A549 (cell line): ENCODE results near the gene SYNC. TPM values are rescaled to one million over a fixed set of nuclear protein-coding genes. Genes with fewer than 3 reads are reported as not detected.

ENCODE experiments used
- ATAC-seq, 2 experiments: fragments of 200-7000 bp in 1 of 2; fragments of >200 bp in 1 of 2; cut with Nextera tagmentation in 1 of 2; cut with Tn5 transposase in 1 of 2; 3 replicates each; pipeline versions ENCODE4 v1.8.0 to v1.9.1; 2018 to 2020; ENCODE audit warnings: mild to moderate bottlenecking in 1 of 2, moderate library complexity in 1 of 2
- CTCF ChIA-PET: fragments of 300-600 bp; sonication (Branson Sonifier 250); formaldehyde crosslinking; extraction: SDS; loops from one replicate; lab custom pipeline; 2021; ENCODE audit warnings: antibody characterized with exemption, inconsistent platforms; lab: Yijun Ruan, JAX
- POLR2A ChIA-PET: fragments of 350-600 bp; formaldehyde crosslinking; extraction: SDS; loops from one replicate; lab custom pipeline; 2021; ENCODE audit warnings: antibody characterized with exemption, inconsistent platforms; lab: Yijun Ruan, JAX
- DNase-seq, 2 experiments: peaks; one replicate each; pipeline versions ENCODE4 v3.0.0 to v3.0.0-alpha.2; 2011 to 2016; ENCODE audit warnings: low read depth in 1 of 2, low spot score in 1 of 2
- FAIRE-seq: peaks from 2 replicates; lab custom pipeline; 2011; peaks lifted over from hg19 to GRCh38; lab: Jason Lieb, UNC
- H3K27ac ChIP-seq, 2 experiments: fragments of >200 bp; sonication (Bioruptor Twin); formaldehyde crosslinking; 3 replicates each; pipeline ENCODE4 v1.5.1; 2016 to 2017
- H3K4me1 ChIP-seq: fragments of >200 bp; sonication (Bioruptor Twin); formaldehyde crosslinking; 3 replicates; pipeline ENCODE4 v1.6.1; 2016
- H3K4me2 ChIP-seq: fragments of >200 bp; sonication (Bioruptor Twin); formaldehyde crosslinking; 3 replicates; pipeline ENCODE4 v1.6.1; 2016
- H3K4me3 ChIP-seq: fragments of >200 bp; sonication (Bioruptor Twin); formaldehyde crosslinking; 3 replicates; pipeline ENCODE4 v1.5.1; 2016
- H3K9me3 ChIP-seq: fragments of >200 bp; sonication (Bioruptor Twin); formaldehyde crosslinking; 3 replicates; pipeline ENCODE4 v1.6.1; 2016
- CHD2 ChIP-seq: fragments of 150-350 bp; IDR thresholded peaks from 2 replicates; pipeline ENCODE4 v1.6.1; 2014; ENCODE audit warnings: low read length; ENCODE audit not compliant: partially characterized antibody
- CHD4 ChIP-seq: fragments of 200-600 bp; sonication (generic); IDR thresholded peaks from 2 replicates; pipeline ENCODE4 v1.6.1; 2016; ENCODE audit warnings: antibody characterized with exemption, mild to moderate bottlenecking, borderline replicate concordance
- CTCF ChIP-seq: fragments of >200 bp; sonication (Bioruptor Twin); formaldehyde crosslinking; IDR thresholded peaks from 3 replicates; pipeline ENCODE4 v1.5.1; 2016
- EHF ChIP-seq: fragments of 250-450 bp; sonication (Bioruptor Pico); IDR thresholded peaks from 2 replicates; pipeline ENCODE4 v1.5.0; 2020; ENCODE audit warnings: mild to moderate bottlenecking
- ELK1 ChIP-seq: fragments of 150-350 bp; IDR thresholded peaks from 2 replicates; pipeline ENCODE4 v1.6.1; 2014; ENCODE audit warnings: low read depth, mild to moderate bottlenecking, low read length
- HES2 ChIP-seq: fragments of >200 bp; sonication (Bioruptor Twin); formaldehyde crosslinking; IDR thresholded peaks from 2 replicates; pipeline ENCODE4 v1.6.1; 2016
- HMGXB4 ChIP-seq: fragments of 250-450 bp; sonication (Bioruptor Pico); IDR thresholded peaks from 2 replicates; pipeline ENCODE4 v1.5.0; 2021; ENCODE audit warnings: mild to moderate bottlenecking, moderate library complexity, borderline replicate concordance
- JUN ChIP-seq, 2 experiments: fragments of >200 bp; sonication (Bioruptor Twin); formaldehyde crosslinking; IDR thresholded peaks; 2 replicates in 1 of 2; 3 replicates in 1 of 2; pipeline ENCODE4 v1.6.1; 2016 to 2017
- JUNB ChIP-seq: fragments of >200 bp; sonication (Bioruptor Twin); formaldehyde crosslinking; IDR thresholded peaks from 2 replicates; pipeline ENCODE4 v1.6.1; 2016
- MAFK ChIP-seq: fragments of 450-650 bp; IDR thresholded peaks from 2 replicates; pipeline ENCODE4 v1.6.1; 2014; ENCODE audit not compliant: partially characterized antibody
- NPAS2 ChIP-seq: fragments of 250-450 bp; sonication (Bioruptor Pico); IDR thresholded peaks from 2 replicates; pipeline ENCODE4 v1.8.0; 2022; ENCODE audit warnings: mild to moderate bottlenecking, moderate library complexity, borderline replicate concordance
- NR3C1 ChIP-seq: fragments of >200 bp; sonication (Bioruptor Twin); formaldehyde crosslinking; IDR thresholded peaks from 3 replicates; pipeline ENCODE4 v1.6.1; 2017
- PHF8 ChIP-seq: fragments of 200-600 bp; sonication (generic); IDR thresholded peaks from 2 replicates; pipeline ENCODE4 v1.6.1; 2016; ENCODE audit warnings: low read depth, mild to moderate bottlenecking, antibody characterized with exemption, moderate library complexity, borderline replicate concordance
- POLR2A ChIP-seq: IDR thresholded peaks from 2 replicates; pipeline ENCODE4 v1.6.1; 2012; ENCODE audit warnings: mild to moderate bottlenecking, low read length
- POLR2AphosphoS2 ChIP-seq: conservative IDR thresholded peaks from 2 replicates; pipeline ENCODE4 v1.6.1; 2012; ENCODE audit warnings: low read length, improper control_type of control experiment, inconsistent platforms
- RCOR1 ChIP-seq: fragments of 150-350 bp; IDR thresholded peaks from 2 replicates; pipeline ENCODE4 v1.6.1; 2014; ENCODE audit warnings: antibody characterized with exemption, low read length, low read depth
- REST ChIP-seq: fragments of 200-600 bp; sonication (generic); IDR thresholded peaks from 2 replicates; pipeline ENCODE4 v1.6.1; 2016; ENCODE audit warnings: antibody characterized with exemption, mild to moderate bottlenecking, moderate library complexity
- RFX5 ChIP-seq: fragments of 450-650 bp; IDR thresholded peaks from 2 replicates; pipeline ENCODE4 v1.7.1; 2014; ENCODE audit warnings: antibody characterized with exemption, mild to moderate bottlenecking, moderate library complexity
- RNF2 ChIP-seq: fragments of 200-600 bp; sonication (generic); IDR thresholded peaks from 2 replicates; pipeline ENCODE4 v1.6.1; 2016; ENCODE audit warnings: low read depth, mild to moderate bottlenecking, antibody characterized with exemption, moderate library complexity, borderline replicate concordance
- USF2 ChIP-seq: fragments of 450-650 bp; IDR thresholded peaks from 2 replicates; pipeline ENCODE4 v1.6.1; 2014; ENCODE audit warnings: antibody characterized with exemption
- ZC3H11A ChIP-seq: fragments of 450-650 bp; IDR thresholded peaks from 2 replicates; pipeline ENCODE4 v1.6.1; 2014; ENCODE audit warnings: antibody characterized with exemption, mild to moderate bottlenecking
- ZSCAN20 ChIP-seq: fragments of 250-450 bp; sonication (Bioruptor Pico); IDR thresholded peaks from 2 replicates; pipeline ENCODE4 v1.8.0; 2022; ENCODE audit warnings: mild to moderate bottlenecking, moderate library complexity
- WGBS: methylation state at CpG from one replicate; pipeline ENCODE4 v1.1.6; 2017; ENCODE audit errors: missing lambda C conversion rate; 5-methylcytosine and 5-hydroxymethylcytosine counted together
- polyA plus RNA-seq, 4 experiments: library from polyadenylated mRNA; depleted of rRNA in 3 of 4; stranded (reverse); fragments of >200 nt; fragmentation: RNase III in 1 of 4; extraction: RNeasy Plus Mini Kit Qiagen cat#74134 plus additional on column Dnase treatment in 1 of 4; gene quantifications; 2 replicates in 3 of 4; 3 replicates in 1 of 4; pipeline ENCODE4 v1.2.3, GENCODE V29; 2011 to 2017

The SYNC gene
- polyA plus RNA-seq, 2 of the 4 experiments (the other 2 are of a cell fraction), result 7.7 to 12.0 TPM

GRCh38 chr1:32742199-32742947 lies 39.8 kb upstream of the SYNC start:
- peak overlapping the region; percentile 92 for H3K4me2 ChIP-seq
- TF ChIP-seq MAFK (peak; percentile 53), REST (no peak)
- no peak for DNase-seq
- peak; percentile 22 to 44; a peak in 4 of 6 replicates for ATAC-seq
- peaks cover 40% of the 10 kb centered on the region for H3K4me1 ChIP-seq
- peak overlapping the region; percentile 90 to 100 for H3K27ac ChIP-seq
- FAIRE-seq, result no peak
- ChIA-PET CTCF (interaction anchor here (0.8 to 2.2 kb wide), 10 partner anchors 14 to 44 kb away, joined by 3 to 25 read pairs (median 5); no protein-coding TSS in a partner anchor), POLR2A (interaction anchor here (1.3 kb wide), 1 partner anchor 16 kb away, joined by 3 read pairs; no protein-coding TSS in a partner anchor)
- H3K4me3 ChIP-seq, result peak overlapping the region; percentile 82
- H3K9me3 ChIP-seq, result no peaks in the 10 kb centered on the region
- WGBS, result 4% methylated on average over 9 of the region's 28 CpGs

GRCh38 chr1:32741413-32742198 lies 39.0 kb upstream of the SYNC start:
- ChIA-PET CTCF (interaction anchor here (0.8 to 2.2 kb wide), 7 partner anchors 14 to 32 kb away, joined by 3 to 25 read pairs (median 6); no protein-coding TSS in a partner anchor), POLR2A (interaction anchor here (1.3 kb wide), 1 partner anchor 16 kb away, joined by 3 read pairs; no protein-coding TSS in a partner anchor)
- H3K4me3 ChIP-seq, result peak overlapping the region; percentile 82
- DNase-seq (peak in 1 of 2 experiments; percentile 69), ATAC-seq (peak; percentile 70 to 76), FAIRE-seq (no peak)
- H3K4me2 ChIP-seq, result peak overlapping the region; percentile 92
- peaks cover 46% of the 10 kb centered on the region for H3K4me1 ChIP-seq
- no peaks in the 10 kb centered on the region for H3K9me3 ChIP-seq
- WGBS, result 2% methylated on average over 11 of the region's 103 CpGs
- H3K27ac ChIP-seq, result peak overlapping the region; percentile 90 to 100
- no peak for TF ChIP-seq RNF2
- TF ChIP-seq CHD2, result no peak
- TF ChIP-seq JUNB, result no peak
- no peak for TF ChIP-seq HES2
- TF ChIP-seq JUN (IDR thresholded peaks at IDR 0.05), result peak in 1 of 2 experiments; percentile 61; a peak in 2 of 5 replicates
- no peak for TF ChIP-seq POLR2A
- TF ChIP-seq ZC3H11A, result no peak
- TF ChIP-seq ELK1, result no peak
- no peak for TF ChIP-seq EHF (CRISPR knock-in tag)
- peak; percentile 52 for TF ChIP-seq CTCF
- no peak; the same call in 1 of the 2 replicates for TF ChIP-seq PHF8
- TF ChIP-seq NR3C1, result no peak
- TF ChIP-seq NPAS2 (CRISPR knock-in tag), result no peak
- no peak for TF ChIP-seq ZSCAN20 (CRISPR knock-in tag)
- no peak for TF ChIP-seq RFX5
- TF ChIP-seq USF2, result no peak
- TF ChIP-seq RCOR1, result no peak
- no peak for TF ChIP-seq CHD4
- no peak for TF ChIP-seq HMGXB4 (CRISPR knock-in tag)
- TF ChIP-seq POLR2AphosphoS2, result no peak
